ENCODE results near the gene FAM110A. TPM values are rescaled to one million over a fixed set of nuclear protein-coding genes. Genes with fewer than 3 reads are reported as not detected.

FAM110A gene
- total RNA-seq, 1 experiment from 2014 or later = 11.7 TPM

- H3K4me3 ChIP-seq (ENCODE audit: low read depth, low read length, poor library complexity, severe bottlenecking) = no peak overlapping the region
- no peak for TF ChIP-seq EZH2 (IDR thresholded peaks at IDR 0.05; ENCODE audit: borderline replicate concordance, low read depth, low read length, poor library complexity, severe bottlenecking)
- no peak for TF ChIP-seq CTCF (conservative IDR thresholded peaks at IDR 0.05; ENCODE audit: low read depth, low read length)
- no peaks in the 10 kb centered on the region for H3K27me3 ChIP-seq (replicated peaks; ENCODE audit: insufficient read depth, low read depth, low read length, poor library complexity)
- H3K27ac ChIP-seq (ENCODE audit: low read depth, low read length, poor library complexity, severe bottlenecking) = no peak overlapping the region
- DNase-seq (ENCODE audit: low spot score) = no peak
- H3K36me3 ChIP-seq (ENCODE audit: insufficient read depth, low read length, poor library complexity, severe bottlenecking) = no peaks in the 10 kb centered on the region
- intact Hi-C loops (cut with micrococcal nuclease; ENCODE audit: unreplicated experiment) = no loop called here
- ChIA-PET CTCF (no interaction called here), POLR2A (ENCODE audit: low non-redundant PET) (no interaction called here)
- no peaks in the 10 kb centered on the region for H3K9me3 ChIP-seq (ENCODE audit: low read depth, low read length, poor library complexity, severe bottlenecking)
- BruUV-seq (replicated peaks) = no TSS peak
- H3K4me1 ChIP-seq (ENCODE audit: insufficient read depth, low read length, poor library complexity, severe bottlenecking) = no peaks in the 10 kb centered on the region
These were observed 37.2 kb downstream of the FAM110A start for GRCh38 chr20:870758-871157.

GRCh38 chr20:871436-871835, 37.9 kb downstream of the FAM110A start:
- intact Hi-C loops (cut with micrococcal nuclease; ENCODE audit: unreplicated experiment) = no loop called here
- no peak for DNase-seq (ENCODE audit: low spot score)
- no TSS peak for BruUV-seq (replicated peaks)
- ChIA-PET CTCF (no interaction called here), POLR2A (ENCODE audit: low non-redundant PET) (no interaction called here)
- Histone ChIP-seq H3K27ac (ENCODE audit: low read depth, low read length, poor library complexity, severe bottlenecking) (no peak overlapping the region), H3K4me1 (ENCODE audit: insufficient read depth, low read length, poor library complexity, severe bottlenecking) (no peaks in the 10 kb centered on the region), H3K4me3 (ENCODE audit: low read depth, low read length, poor library complexity, severe bottlenecking) (no peak overlapping the region), H3K9me3 (ENCODE audit: low read depth, low read length, poor library complexity, severe bottlenecking) (no peaks in the 10 kb centered on the region), H3K27me3 (replicated peaks; ENCODE audit: insufficient read depth, low read depth, low read length, poor library complexity) (no peaks in the 10 kb centered on the region), H3K36me3 (ENCODE audit: insufficient read depth, low read length, poor library complexity, severe bottlenecking) (no peaks in the 10 kb centered on the region)
- TF ChIP-seq EZH2 (IDR thresholded peaks at IDR 0.05; ENCODE audit: borderline replicate concordance, low read depth, low read length, poor library complexity, severe bottlenecking) (no peak), CTCF (conservative IDR thresholded peaks at IDR 0.05; ENCODE audit: low read depth, low read length) (no peak)

DNA sequence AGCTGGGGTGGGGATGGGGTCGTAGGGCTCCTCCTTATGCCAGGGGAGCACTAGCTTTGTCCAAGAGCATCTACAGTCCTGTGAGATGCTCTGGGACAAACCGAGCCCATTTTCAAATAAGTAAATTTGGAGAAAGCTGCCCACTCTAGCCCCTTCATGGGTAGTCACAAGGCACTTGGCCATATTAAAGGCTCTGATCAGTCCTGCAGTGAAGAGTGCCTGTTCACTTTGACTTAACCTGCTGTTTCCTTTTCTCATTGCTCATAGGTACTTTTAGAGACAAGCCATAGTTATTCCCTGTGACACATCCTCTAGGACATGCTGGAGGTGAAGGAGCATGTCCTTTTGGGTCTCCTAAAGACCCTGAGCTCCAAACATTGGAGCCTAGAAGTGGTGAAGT, 38.4 kb downstream of the FAM110A start:
- no TSS peak for BruUV-seq (replicated peaks)
- TF ChIP-seq EZH2 (IDR thresholded peaks at IDR 0.05; ENCODE audit: borderline replicate concordance, low read depth, low read length, poor library complexity, severe bottlenecking) (no peak), CTCF (conservative IDR thresholded peaks at IDR 0.05; ENCODE audit: low read depth, low read length) (no peak)
- H3K4me3 ChIP-seq (ENCODE audit: low read depth, low read length, poor library complexity, severe bottlenecking) = no peak overlapping the region
- no peaks in the 10 kb centered on the region for H3K27me3 ChIP-seq (replicated peaks; ENCODE audit: insufficient read depth, low read depth, low read length, poor library complexity)
- H3K27ac ChIP-seq (ENCODE audit: low read depth, low read length, poor library complexity, severe bottlenecking) = no peak overlapping the region
- ChIA-PET CTCF (no interaction called here), POLR2A (ENCODE audit: low non-redundant PET) (no interaction called here)
- intact Hi-C loops (cut with micrococcal nuclease; ENCODE audit: unreplicated experiment) = no loop called here
- no peaks in the 10 kb centered on the region for H3K9me3 ChIP-seq (ENCODE audit: low read depth, low read length, poor library complexity, severe bottlenecking)
- H3K36me3 ChIP-seq (ENCODE audit: insufficient read depth, low read length, poor library complexity, severe bottlenecking) = no peaks in the 10 kb centered on the region
- DNase-seq (ENCODE audit: low spot score) = no peak
- no peaks in the 10 kb centered on the region for H3K4me1 ChIP-seq (ENCODE audit: insufficient read depth, low read length, poor library complexity, severe bottlenecking)

Measured in A673 (cell line).